Heart left ventricle (tissue), 16 donors: ENCODE measurements around the gene PAQR5. TPM values are rescaled to one million over a fixed set of nuclear protein-coding genes. Genes with fewer than 3 reads are reported as not detected.
"Not testable (repeated sequence)": the region's sequence is repeated elsewhere in the genome, so short reads cannot be mapped to it uniquely, and the experiment has no call there.

ENCODE experiments used
- ATAC-seq, 4 donors: fragments of 200-7000 bp; cut with Tn5 transposase; one replicate each; pipeline ENCODE4 v1.9.1; 2020 to 2022; ENCODE audit warnings: moderate library complexity in 4 of 4, mild to moderate bottlenecking in 3 of 4, moderate number of reproducible peaks in 1 of 4
- DNase-seq, 5 donors: peaks; one replicate each; pipeline ENCODE4 v3.0.0-alpha.2; 2020
- H3K27ac ChIP-seq, 12 donors: fragments of 200-600 bp; sonication (generic) in 4 of 12; one replicate each; pipeline versions ENCODE4 v1.5.0 to v1.8.0; 2016 to 2022; ENCODE audit warnings: mild to moderate bottlenecking in 2 of 12
- H3K27me3 ChIP-seq, 9 donors: fragments of 200-600 bp; sonication (generic) in 2 of 9; one replicate each; pipeline versions ENCODE4 v1.5.1 to v1.8.0; 2016 to 2022; ENCODE audit warnings: mild to moderate bottlenecking in 3 of 9
- H3K36me3 ChIP-seq, 9 donors: fragments of 200-600 bp; sonication (generic) in 2 of 9; one replicate each; pipeline versions ENCODE4 v1.5.0 to v1.8.0; 2018 to 2022; ENCODE audit warnings: mild to moderate bottlenecking in 2 of 9
- H3K4me1 ChIP-seq, 12 donors: fragments of 200-600 bp; sonication (generic) in 4 of 12; one replicate each; pipeline versions ENCODE4 v1.5.0 to v1.8.0; 2016 to 2022; ENCODE audit warnings: mild to moderate bottlenecking in 3 of 12
- H3K4me3 ChIP-seq, 12 donors: fragments of 200-600 bp; sonication (generic) in 4 of 12; one replicate each; pipeline versions ENCODE4 v1.5.0 to v1.8.0; 2017 to 2022; ENCODE audit warnings: mild to moderate bottlenecking in 9 of 12, moderate library complexity in 4 of 12
- H3K9me3 ChIP-seq, 12 donors: fragments of 200-600 bp; sonication (generic) in 4 of 12; one replicate each; pipeline versions ENCODE4 v1.5.0 to v1.8.0; 2016 to 2022; ENCODE audit warnings: mild to moderate bottlenecking in 1 of 12
- POLR2A ChIP-seq, 2 donors: fragments of 450-650 bp; IDR thresholded peaks; one replicate each; pipeline ENCODE4 v1.6.1; 2017; ENCODE audit warnings: antibody characterized with exemption in 2 of 2, mild to moderate bottlenecking in 2 of 2, moderate library complexity in 2 of 2
- WGBS, 4 donors: extraction: QIAGEN DNeasy Blood & Tissue Kit in 2 of 4; methylation state at CpG; one replicate each; pipeline versions ENCODE4 v1.1.5 to v1.1.7; 2013 to 2018; 5-methylcytosine and 5-hydroxymethylcytosine counted together
- intact Hi-C, 10 donors: fragments of 100-400 bp; cut with DNase I; formaldehyde crosslinking; loops; one replicate each; pipeline versions ENCODE4 v1.11.1 to v1.14.2; 2022
- polyA plus RNA-seq, 2 donors: library from polyadenylated mRNA; stranded (reverse); fragments of 200-250 nt; gene quantifications; one replicate each; pipeline ENCODE4 v1.2.3, GENCODE V29; 2013
- total RNA-seq, 9 donors: library from RNA; depleted of rRNA in 2 of 9; stranded (reverse); fragments of >200 nt in 2 of 9; fragmentation: NEBNext Ultra II Directional in 3 of 9; extraction: Animal tissue kit (Norgen Biotek cat#: 25700) in 3 of 9; gene quantifications; one replicate each; pipeline versions ENCODE4 v1.1.0 to v1.2.4, GENCODE V29; 2016 to 2023
- TF ChIP-seq, protein P1 (sequence below), 12 donors: fragments of 200-600 bp; sonication (generic) in 4 of 12; IDR thresholded peaks; one replicate each; pipeline versions ENCODE4 v1.5.0 to v1.8.0; 2018 to 2022; ENCODE audit warnings: antibody characterized with exemption in 12 of 12, mild to moderate bottlenecking in 5 of 12
- donor health status: ischemic (EF 13 %, LVEDD 7.1; RV severe dilation, severe dysfunction).
- donor health status: healthy with polysubstance abuse.
- donor health status: DM: no; HTN: yes; CAD: no.
- donor health status: DM: no; HTN: no; CAD: no.
- donor health status: ischemic (EF 25% LVEDD 6.9; RV normal size, moderate dysfunction).
- donor health status: ischemic (EF 25% LVEDD 5.7; RV mildly dilated, moderate dysfunction).
- donor health status: healthy.
- donor health status: DM: yes; HTN: yes; CAD: no.
- donor health status: ischemic (EF 35%, LVEDD 5.7; RV mildly dilated, moderate dysfunction).
- donor health status: nonischemic (EF 11% LVEDD 7.7; RV severe dilation, severe dysfunction).
- donor health status: DM: yes; HTN: yes; CAD: no.
- donor health status: PGD.
- donor health status: ischemic (EF 29% LVEDD 5.4; RV normal size, mild dysfunction).
- donor health status: nonischemic (EF 23%, LVEDD 6.1; RV moderate dilation, normal function).

Gene PAQR5
- total and polyA plus RNA-seq, 11 donors, result 0.27 to 1.6 (median 1.1) TPM

GRCh38 chr15:69299451-69299886, 757 bp downstream of the PAQR5 start:
- Histone ChIP-seq H3K4me3 (peak overlapping the region in 11 of 12 donors; percentile 44 to 64 (median 59)), H3K4me1 (peaks cover 0 to 23% (median 6%) of the 10 kb centered on the region in 12 donors)

DNA sequence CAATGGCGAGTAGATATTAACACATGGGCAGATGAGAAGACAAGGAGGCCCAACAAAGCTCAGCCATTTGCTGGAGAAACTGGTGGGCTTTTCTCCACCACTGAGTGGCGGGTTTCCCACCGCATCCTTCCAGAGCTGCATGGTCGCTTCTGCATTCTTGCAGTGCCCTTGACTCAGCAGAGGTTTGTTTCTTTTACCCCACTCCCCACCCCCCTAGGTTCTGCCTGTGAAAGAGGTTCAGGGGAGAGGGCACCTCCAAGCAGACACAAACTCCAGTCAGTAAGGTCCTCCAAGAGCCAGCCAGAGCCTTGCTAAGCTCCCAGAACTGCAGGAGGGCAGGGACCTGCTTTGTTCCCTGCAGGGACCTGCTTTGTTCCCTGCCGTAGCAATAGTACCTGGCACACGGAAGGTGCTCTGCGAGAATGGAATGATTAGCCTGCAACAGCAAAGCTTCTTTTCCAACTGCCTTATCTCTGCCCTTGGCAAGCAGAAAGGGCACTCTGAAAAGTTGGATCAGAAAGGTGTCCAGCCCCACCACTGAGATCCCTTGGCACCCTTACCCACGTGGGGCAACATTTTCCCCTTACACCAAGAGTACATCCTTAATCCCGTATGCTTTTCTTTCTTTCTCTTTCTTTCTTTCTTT, 1.4 kb downstream of the PAQR5 start:
- TF ChIP-seq, protein P1, sequence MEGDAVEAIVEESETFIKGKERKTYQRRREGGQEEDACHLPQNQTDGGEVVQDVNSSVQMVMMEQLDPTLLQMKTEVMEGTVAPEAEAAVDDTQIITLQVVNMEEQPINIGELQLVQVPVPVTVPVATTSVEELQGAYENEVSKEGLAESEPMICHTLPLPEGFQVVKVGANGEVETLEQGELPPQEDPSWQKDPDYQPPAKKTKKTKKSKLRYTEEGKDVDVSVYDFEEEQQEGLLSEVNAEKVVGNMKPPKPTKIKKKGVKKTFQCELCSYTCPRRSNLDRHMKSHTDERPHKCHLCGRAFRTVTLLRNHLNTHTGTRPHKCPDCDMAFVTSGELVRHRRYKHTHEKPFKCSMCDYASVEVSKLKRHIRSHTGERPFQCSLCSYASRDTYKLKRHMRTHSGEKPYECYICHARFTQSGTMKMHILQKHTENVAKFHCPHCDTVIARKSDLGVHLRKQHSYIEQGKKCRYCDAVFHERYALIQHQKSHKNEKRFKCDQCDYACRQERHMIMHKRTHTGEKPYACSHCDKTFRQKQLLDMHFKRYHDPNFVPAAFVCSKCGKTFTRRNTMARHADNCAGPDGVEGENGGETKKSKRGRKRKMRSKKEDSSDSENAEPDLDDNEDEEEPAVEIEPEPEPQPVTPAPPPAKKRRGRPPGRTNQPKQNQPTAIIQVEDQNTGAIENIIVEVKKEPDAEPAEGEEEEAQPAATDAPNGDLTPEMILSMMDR (IDR thresholded peaks at IDR 0.05), result no peak
- no peak for TF ChIP-seq POLR2A (IDR thresholded peaks at IDR 0.05)
- Histone ChIP-seq H3K36me3 (no peaks in the 10 kb centered on the region), H3K4me3 (peak overlapping the region in 2 of 12 donors; percentile 59), H3K27ac (no peak overlapping the region), H3K9me3 (no peaks in the 10 kb centered on the region), H3K27me3 (peaks cover 0 to 31% (median 13%) of the 10 kb centered on the region in 9 donors), H3K4me1 (peaks cover 0 to 23% (median 6%) of the 10 kb centered on the region in 12 donors)
- WGBS, 4 donors, result 46 to 59% (median 50%) methylated on average over 9 of the region's 9 CpGs
- intact Hi-C loops, result no loop called here
- DNase-seq, result no peak
- ATAC-seq, result no peak

More at GRCh38 chr15:69299451-69299886, 757 bp downstream of the PAQR5 start:
- Histone ChIP-seq H3K27ac (no peak overlapping the region), H3K36me3 (no peaks in the 10 kb centered on the region), H3K27me3 (peaks cover 0 to 31% (median 13%) of the 10 kb centered on the region in 9 donors), H3K9me3 (no peaks in the 10 kb centered on the region)
- no peak for DNase-seq
- TF ChIP-seq, protein P1 (IDR thresholded peaks at IDR 0.05), result no peak
- no peak for TF ChIP-seq POLR2A (IDR thresholded peaks at IDR 0.05)
- intact Hi-C loops, result no loop called here
- WGBS, 4 donors, result 21 to 41% (median 31%) methylated on average over 11 to 16 of the region's 16 CpGs
- ATAC-seq, result no peak

- H3K36me3 ChIP-seq, H3K27ac ChIP-seq, H3K9me3 ChIP-seq, ATAC-seq, intact Hi-C loops, DNase-seq, H3K4me3 ChIP-seq: not testable (repeated sequence)
- 87 to 94% (median 92%) methylated on average over 8 of the region's 8 CpGs for WGBS, 4 donors
- peaks cover 0 to 31% (median 13%) of the 10 kb centered on the region in 9 donors for H3K27me3 ChIP-seq
- peaks cover 0 to 23% (median 6%) of the 10 kb centered on the region in 12 donors for H3K4me1 ChIP-seq
Measured at GRCh38 chr15:69301101-69301500, 2.4 kb downstream of the PAQR5 start.

- intact Hi-C loops, H3K27ac ChIP-seq: not testable (repeated sequence)
- peaks cover 0 to 23% (median 6%) of the 10 kb centered on the region in 12 donors for H3K4me1 ChIP-seq
Measured at GRCh38 chr15:69302087-69302486, 3.4 kb downstream of the PAQR5 start.

GRCh38 chr15:69302929-69303328, 4.2 kb downstream of the PAQR5 start:
- DNase-seq, result no peak
- intact Hi-C loops, result no loop called here
- Histone ChIP-seq H3K27ac (no peak overlapping the region), H3K36me3 (no peaks in the 10 kb centered on the region), H3K4me1 (peaks cover 0 to 23% (median 6%) of the 10 kb centered on the region in 12 donors), H3K4me3 (no peak overlapping the region), H3K27me3 (peaks cover 0 to 28% (median 13%) of the 10 kb centered on the region in 9 donors), H3K9me3 (no peaks in the 10 kb centered on the region)
- no peak for ATAC-seq
- 77 to 94% (median 84%) methylated on average over 3 of the region's 3 CpGs for WGBS, 4 donors
- TF ChIP-seq, protein P1 (IDR thresholded peaks at IDR 0.05), result no peak
- no peak for TF ChIP-seq POLR2A (IDR thresholded peaks at IDR 0.05)

More at GRCh38 chr15:69302087-69302486, 3.4 kb downstream of the PAQR5 start:
- H3K36me3 ChIP-seq, ATAC-seq, H3K4me3 ChIP-seq, H3K9me3 ChIP-seq, DNase-seq: not testable (repeated sequence)
- peaks cover 0 to 31% (median 13%) of the 10 kb centered on the region in 9 donors for H3K27me3 ChIP-seq
- 92 to 97% (median 93%) methylated on average over 6 of the region's 6 CpGs for WGBS, 4 donors
